ENCODE data around the gene DNM3. TPM values are rescaled to one million over a fixed set of nuclear protein-coding genes. Genes with fewer than 3 reads are reported as not detected.
"Not testable (repeated sequence)": the region's sequence is repeated elsewhere in the genome, so short reads cannot be mapped to it uniquely, and the experiment has no call there.

DNM3 gene
- polyA plus RNA-seq, 3 donors, result 4.1 to 6.3 (median 4.4) TPM

- not testable (repeated sequence) for DNase-seq
Measured at GRCh38 chr1:172024944-172025738, 183.8 kb downstream of the DNM3 start.

GRCh38 chr1:172040466-172040865 is 199.2 kb downstream of the DNM3 start:
- DNase-seq, result no peak

GRCh38 chr1:172041102-172041501 is 199.8 kb downstream of the DNM3 start:
- DNase-seq, result no peak

GRCh38 chr1:172041742-172042141 is 200.4 kb downstream of the DNM3 start:
- no peak for DNase-seq

GRCh38 chr1:172043900-172044299 is 202.6 kb downstream of the DNM3 start:
- no peak for DNase-seq

GRCh38 chr1:172051898-172052297 is 210.6 kb downstream of the DNM3 start:
- DNase-seq, result no peak

- no peak for DNase-seq
Measured at GRCh38 chr1:172054172-172054571, 212.9 kb downstream of the DNM3 start.

GRCh38 chr1:172055816-172056419 is 214.6 kb downstream of the DNM3 start:
- DNase-seq, result not testable (repeated sequence)

GRCh38 chr1:172068334-172068733 is 227.0 kb downstream of the DNM3 start:
- DNase-seq, result no peak

GRCh38 chr1:172069051-172069450 is 227.8 kb downstream of the DNM3 start:
- no peak for DNase-seq

GRCh38 chr1:172069534-172069933 is 228.2 kb downstream of the DNM3 start:
- DNase-seq, result no peak

- no peak for DNase-seq
Measured at GRCh38 chr1:172070055-172070454, 228.8 kb downstream of the DNM3 start.

GRCh38 chr1:172071746-172072145 is 230.4 kb downstream of the DNM3 start:
- DNase-seq, result peak; percentile 39

- DNase-seq, result not testable (repeated sequence)
Measured at GRCh38 chr1:172079859-172080258, 238.6 kb downstream of the DNM3 start.

- no peak for DNase-seq
Measured at GRCh38 chr1:172083191-172083590, 241.9 kb downstream of the DNM3 start.

- no peak for DNase-seq
Measured at GRCh38 chr1:172084876-172085275, 243.6 kb downstream of the DNM3 start.

- DNase-seq, result no peak
Measured at GRCh38 chr1:172085317-172085716, 244.0 kb downstream of the DNM3 start.

- DNase-seq, result no peak
Measured at GRCh38 chr1:172086137-172086536, 244.8 kb downstream of the DNM3 start.

GRCh38 chr1:172088256-172088655 is 247.0 kb downstream of the DNM3 start:
- DNase-seq, result no peak

GRCh38 chr1:172089768-172090510 is 248.6 kb downstream of the DNM3 start:
- DNase-seq, result no peak

- DNase-seq, result no peak
Measured at GRCh38 chr1:172090511-172090817, 249.2 kb downstream of the DNM3 start.

- DNase-seq, result no peak
Measured at GRCh38 chr1:172095846-172096245, 254.5 kb downstream of the DNM3 start.

- DNase-seq, result no peak
Measured at GRCh38 chr1:172105230-172105629, 263.9 kb downstream of the DNM3 start.

Data from renal pelvis (tissue), 4 donors.